ENCODE results near the gene FAM131B. TPM values are rescaled to one million over a fixed set of nuclear protein-coding genes. Genes with fewer than 3 reads are reported as not detected.
A peak's percentile ranks its signal among the peaks of the same experiment; 100 is the strongest.

The FAM131B gene
- total and polyA plus RNA-seq, 4 donors = 0.18 to 1.1 (median 0.54) TPM

- no peak for TF ChIP-seq CTCF (IDR thresholded peaks at IDR 0.05; ENCODE audit: control extremely low read depth, extremely low read depth)
- 92 to 93% methylated on average over 16 of the region's 16 CpGs for WGBS, 2 donors
- DNase-seq = no peak
Measured at GRCh38 chr7:143397710-143398530, 35.4 kb upstream of the FAM131B start.

GRCh38 chr7:143396625-143397556 lies 34.4 kb upstream of the FAM131B start:
- no peak overlapping the region for H3K4me3 ChIP-seq
- TF ChIP-seq CTCF (IDR thresholded peaks at IDR 0.05; ENCODE audit: control extremely low read depth, extremely low read depth) = no peak
- H3K36me3 ChIP-seq (ENCODE audit: control insufficient read depth in 4 of 4, insufficient read depth in 4 of 4, low read length in 4 of 4) = peaks cover 0 to 6% (median 0%) of the 10 kb centered on the region in 4 donors
- H3K4me1 ChIP-seq (ENCODE audit: control insufficient read depth in 5 of 5, insufficient read depth in 5 of 5, low read length in 5 of 5) = peaks cover 0 to 66% (median 33%) of the 10 kb centered on the region in 5 donors
- WGBS, 2 donors = 87% methylated on average over 28 of the region's 28 CpGs
- H3K9ac ChIP-seq (ENCODE audit: insufficient read depth in 1 of 2, low read length in 2 of 2) = no peak overlapping the region
- no peaks in the 10 kb centered on the region for H3K9me3 ChIP-seq (ENCODE audit: control insufficient read depth in 4 of 4, insufficient read depth in 3 of 4, low read length in 3 of 4)
- no peak overlapping the region for H3K27ac ChIP-seq (ENCODE audit: low read depth in 1 of 2, low read length in 1 of 2)
- no peaks in the 10 kb centered on the region for H3K27me3 ChIP-seq (ENCODE audit: control insufficient read depth in 3 of 3, insufficient read depth in 3 of 3, low read length in 2 of 3)
- no peak for ATAC-seq (ENCODE audit: insufficient read depth, low FRiP score)
- peak; percentile 96 to 97 (median 97) for DNase-seq

More at GRCh38 chr7:143397710-143398530, 35.4 kb upstream of the FAM131B start:
- Histone ChIP-seq H3K4me1 (ENCODE audit: control insufficient read depth in 5 of 5, insufficient read depth in 5 of 5, low read length in 5 of 5) (peaks cover 0 to 62% (median 29%) of the 10 kb centered on the region in 5 donors), H3K9me3 (ENCODE audit: control insufficient read depth in 4 of 4, insufficient read depth in 3 of 4, low read length in 3 of 4) (no peaks in the 10 kb centered on the region), H3K36me3 (ENCODE audit: control insufficient read depth in 4 of 4, insufficient read depth in 4 of 4, low read length in 4 of 4) (peaks cover 0 to 5% (median 0%) of the 10 kb centered on the region in 4 donors), H3K27ac (ENCODE audit: low read depth in 1 of 2, low read length in 1 of 2) (no peak overlapping the region), H3K27me3 (ENCODE audit: control insufficient read depth in 3 of 3, insufficient read depth in 3 of 3, low read length in 2 of 3) (no peaks in the 10 kb centered on the region), H3K9ac (ENCODE audit: insufficient read depth in 1 of 2, low read length in 2 of 2) (no peak overlapping the region), H3K4me3 (no peak overlapping the region)
- no peak for ATAC-seq (ENCODE audit: insufficient read depth, low FRiP score)

GRCh38 chr7:143396182-143396581 lies 33.7 kb upstream of the FAM131B start:
- TF ChIP-seq CTCF (IDR thresholded peaks at IDR 0.05; ENCODE audit: control extremely low read depth, extremely low read depth) = no peak
- Histone ChIP-seq H3K36me3 (ENCODE audit: control insufficient read depth in 4 of 4, insufficient read depth in 4 of 4, low read length in 4 of 4) (peaks cover 0 to 13% (median 5%) of the 10 kb centered on the region in 4 donors), H3K27ac (ENCODE audit: low read depth in 1 of 2, low read length in 1 of 2) (peak overlapping the region in 1 of 2 donors; percentile 5), H3K9ac (ENCODE audit: insufficient read depth in 1 of 2, low read length in 2 of 2) (no peak overlapping the region), H3K27me3 (ENCODE audit: control insufficient read depth in 3 of 3, insufficient read depth in 3 of 3, low read length in 2 of 3) (no peaks in the 10 kb centered on the region), H3K4me3 (no peak overlapping the region), H3K4me1 (ENCODE audit: control insufficient read depth in 5 of 5, insufficient read depth in 5 of 5, low read length in 5 of 5) (peaks cover 0 to 73% (median 40%) of the 10 kb centered on the region in 5 donors), H3K9me3 (ENCODE audit: control insufficient read depth in 4 of 4, insufficient read depth in 3 of 4, low read length in 3 of 4) (no peaks in the 10 kb centered on the region)
- WGBS, 2 donors = 79 to 82% methylated on average over 7 of the region's 7 CpGs
- no peak for ATAC-seq (ENCODE audit: insufficient read depth, low FRiP score)
- no peak for DNase-seq

Data from lung (tissue), 12 donors.